Activated CD4-positive, alpha-beta T cell treated with anti-CD3 and anti-CD28 coated beads, Interleukin-2, amount 50 U/mL, for 48 hours (primary cell): ENCODE results near the gene SCN3B.

ENCODE experiments used
- DNase-seq, 2 experiments: peaks; one replicate each; pipeline ENCODE4 v3.0.0-alpha.2; 2020

Gene SCN3B

GRCh38 chr11:123654566-123655081 lies at the start of gene SCN3B:
SCN3B (minus strand) TSS chr11:123654624; CDS start chr11:123653801, 823 bp downstream.
- DNase-seq = peak; percentile 37 to 51

- no peak for DNase-seq
Observed at GRCh38 chr11:123702696-123703095, 48.3 kb upstream of the SCN3B start.

GRCh38 chr11:123702139-123702538 lies 47.7 kb upstream of the SCN3B start:
- no peak for DNase-seq

- DNase-seq = no peak
Observed at GRCh38 chr11:123700772-123701171, 46.3 kb upstream of the SCN3B start.

- DNase-seq = no peak
Observed at GRCh38 chr11:123698546-123699127, 44.2 kb upstream of the SCN3B start.

DNA sequence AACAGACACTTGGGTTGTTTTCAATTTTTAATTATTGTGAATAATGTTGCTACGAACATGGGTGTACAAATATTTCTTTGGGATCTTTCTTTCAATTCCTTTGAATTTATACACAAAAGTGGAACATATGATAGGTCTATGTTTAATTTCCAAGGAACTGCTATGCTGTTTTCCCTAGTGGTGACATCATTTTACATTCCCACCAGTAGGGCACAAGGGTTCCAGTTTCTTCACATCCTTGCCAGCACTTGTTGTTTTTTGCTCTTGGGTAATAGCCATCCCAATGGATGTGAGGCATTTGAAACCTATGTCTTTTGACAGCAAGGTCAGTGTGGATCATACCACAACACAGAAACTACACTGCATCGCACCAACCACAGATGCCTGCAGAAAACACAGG lies 41.8 kb upstream of the SCN3B start:
- DNase-seq = no peak

DNA sequence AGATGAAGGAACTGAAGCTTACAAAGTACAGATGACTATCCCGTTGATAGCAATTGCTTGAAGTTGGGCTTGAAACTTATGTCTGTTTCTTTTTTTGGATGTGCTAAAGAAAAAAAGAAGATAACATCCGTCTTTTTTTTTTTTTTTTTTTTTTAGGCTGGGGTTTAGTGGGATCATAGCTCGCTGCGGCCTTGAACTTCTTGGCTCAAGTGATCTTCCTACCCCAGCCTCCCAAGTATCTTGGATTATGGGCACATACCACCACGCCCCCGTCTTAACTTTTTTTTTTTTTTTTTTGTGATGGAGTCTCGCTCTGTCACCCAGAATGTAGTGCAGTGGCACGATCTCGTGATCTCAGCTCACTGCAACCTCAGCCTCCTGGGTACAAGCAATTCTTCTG lies 40.8 kb upstream of the SCN3B start:
- no peak for DNase-seq

DNA sequence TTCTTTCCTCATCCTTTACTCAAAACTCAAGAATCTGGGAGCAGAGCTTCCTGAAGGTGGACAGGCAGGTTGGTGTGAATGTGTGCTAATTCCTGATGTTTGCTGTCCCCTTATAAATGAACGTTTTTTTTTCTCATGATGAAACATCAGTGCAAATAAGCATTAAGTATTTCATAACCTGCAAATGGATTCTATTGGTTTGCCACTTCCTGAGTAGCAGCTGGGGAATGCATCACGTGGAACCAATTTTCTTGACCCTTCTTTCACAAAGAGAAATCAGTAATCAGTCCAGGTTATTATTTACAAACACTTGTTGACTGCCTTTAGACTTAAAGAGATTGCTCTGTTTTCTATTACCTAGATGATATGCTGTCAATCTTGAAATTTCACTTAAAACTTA lies 40.1 kb upstream of the SCN3B start:
- no peak for DNase-seq

DNA sequence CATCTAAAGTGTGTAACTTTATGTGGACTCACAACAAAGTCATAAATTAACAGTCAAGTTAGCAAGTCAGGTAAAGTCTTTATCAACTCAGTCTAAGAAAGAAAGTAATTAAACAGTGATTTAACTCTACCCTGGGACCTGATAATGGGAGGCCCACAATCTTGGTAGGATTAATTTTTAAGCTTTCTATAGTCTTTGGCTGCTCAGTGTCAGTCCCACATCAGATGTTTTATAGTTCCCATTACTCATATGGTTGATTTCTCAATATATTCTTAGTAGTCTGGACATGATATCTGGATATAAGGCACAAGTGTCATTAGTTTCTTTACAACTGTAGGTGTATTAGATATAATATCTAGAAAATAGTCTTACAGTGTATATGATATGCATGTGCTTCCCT lies 38.5 kb upstream of the SCN3B start:
- DNase-seq = no peak

- peak; percentile 4 to 30 for DNase-seq
Observed at GRCh38 chr11:123690485-123690884, 36.1 kb upstream of the SCN3B start.

DNA sequence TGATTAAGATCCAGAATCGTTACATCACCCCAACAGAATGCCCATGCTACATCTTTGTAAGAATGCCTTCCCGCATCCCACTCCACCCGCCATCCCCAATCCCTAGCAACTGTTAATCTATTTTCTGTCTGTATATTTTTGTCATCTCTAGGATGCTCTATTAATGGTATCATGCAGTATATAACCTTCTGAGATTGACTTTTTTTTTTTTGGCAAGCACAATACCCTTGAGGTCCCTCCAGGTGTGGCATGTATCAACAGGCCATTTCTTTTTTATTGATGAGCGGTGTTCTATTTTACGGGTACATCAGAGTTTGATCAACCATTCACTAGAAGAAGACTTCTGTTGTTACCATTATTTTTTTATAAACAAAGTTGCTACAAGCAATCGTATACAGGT lies 30.2 kb upstream of the SCN3B start:
- no peak for DNase-seq

DNA sequence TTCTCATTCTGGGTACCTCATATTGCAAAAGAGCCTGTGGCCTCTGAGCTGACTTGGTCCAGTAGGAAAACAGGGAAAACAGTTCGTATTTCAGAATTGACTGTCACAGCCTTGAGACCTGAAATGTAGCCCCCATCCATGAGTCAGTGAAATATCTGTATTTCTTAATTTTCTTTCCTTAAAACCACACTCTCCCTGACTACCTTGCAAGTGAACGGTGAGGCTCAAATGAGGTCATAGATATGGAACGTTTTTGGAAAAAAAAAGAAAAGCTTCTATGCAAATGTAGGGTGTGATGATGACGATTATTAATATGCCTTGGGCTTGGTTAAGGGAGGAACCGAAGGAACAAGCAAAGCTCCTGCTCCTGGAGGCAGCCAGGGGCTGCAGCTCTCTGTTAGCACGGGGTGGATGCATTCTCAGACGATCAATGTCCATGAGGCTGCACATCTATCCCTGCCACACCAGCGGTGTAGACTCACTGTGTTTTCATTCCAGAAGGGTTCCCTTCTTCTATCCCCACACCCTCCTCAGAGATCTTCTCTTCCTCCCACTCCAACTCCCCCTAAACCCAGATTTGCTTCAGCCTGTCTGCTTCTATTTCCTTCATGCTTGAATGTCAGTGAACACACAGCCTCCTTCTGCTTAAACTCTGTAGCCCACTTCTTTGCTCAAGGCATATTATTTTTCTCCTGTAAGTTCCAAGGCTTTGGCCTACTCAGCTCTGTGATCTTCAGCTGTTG lies 29.2 kb upstream of the SCN3B start:
- no peak for DNase-seq

- DNase-seq = no peak
Observed at GRCh38 chr11:123682696-123683410, 28.4 kb upstream of the SCN3B start.

DNA sequence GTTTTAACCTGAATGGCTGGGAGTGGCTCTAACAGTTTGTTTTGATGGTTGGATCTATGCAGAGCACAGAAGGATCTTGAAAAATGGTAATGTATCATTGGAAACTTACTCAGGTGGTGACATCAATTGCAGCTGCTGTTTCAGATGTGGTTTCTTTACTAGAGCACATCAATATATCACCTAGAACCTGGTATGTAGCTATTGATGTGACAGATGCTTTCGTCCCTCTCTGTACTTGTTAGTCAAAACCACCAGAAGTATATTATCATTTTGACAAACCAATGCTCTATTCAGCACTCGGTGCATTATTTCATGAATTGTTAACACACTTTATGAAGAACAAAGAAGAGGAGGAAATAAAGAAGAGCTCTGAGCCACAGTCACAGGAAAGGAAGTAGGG lies 26.6 kb upstream of the SCN3B start:
- no peak for DNase-seq

GRCh38 chr11:123678246-123678645 lies 23.8 kb upstream of the SCN3B start:
- DNase-seq = no peak

DNA sequence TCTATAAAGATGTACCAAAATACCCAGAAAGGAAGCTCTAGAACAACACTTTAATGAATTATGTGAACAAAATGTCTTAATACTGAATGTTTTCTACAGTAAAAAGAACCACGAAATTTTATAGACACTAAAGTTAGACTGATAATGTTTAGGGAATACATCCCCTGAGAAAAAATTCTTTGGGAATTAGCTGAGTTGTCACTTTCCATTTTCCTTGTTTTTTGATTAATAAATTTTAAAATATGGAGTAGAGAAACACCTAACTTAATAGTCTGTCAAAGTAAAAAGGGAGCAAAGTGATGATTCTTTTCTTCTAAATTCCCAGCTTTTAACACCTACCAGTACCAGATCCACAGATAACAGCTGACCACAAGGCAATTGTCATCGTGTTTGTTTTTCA lies 23.1 kb upstream of the SCN3B start:
- no peak for DNase-seq

DNA sequence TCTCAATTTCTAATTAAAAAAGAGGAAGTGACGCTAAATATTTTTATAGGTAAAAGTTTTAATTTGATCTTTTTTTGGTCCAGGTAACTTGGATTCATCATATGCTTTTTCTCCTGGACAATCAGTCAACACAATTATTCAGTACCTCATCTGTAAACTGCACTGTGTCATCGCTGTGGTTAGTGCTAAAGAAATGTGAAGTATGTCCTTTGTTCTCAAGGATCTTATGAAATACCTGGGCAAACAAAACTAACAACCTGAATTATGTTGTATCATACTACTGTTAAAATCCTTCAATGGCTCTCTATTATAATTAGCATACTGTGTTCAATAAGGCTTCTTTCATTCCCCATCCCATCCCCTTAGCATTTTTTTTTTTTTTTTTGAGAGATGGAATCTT lies 19.9 kb upstream of the SCN3B start:
- DNase-seq = no peak

GRCh38 chr11:123672568-123672967 lies 18.1 kb upstream of the SCN3B start:
- no peak for DNase-seq

GRCh38 chr11:123671534-123671933 lies 17.1 kb upstream of the SCN3B start:
- no peak for DNase-seq

GRCh38 chr11:123670081-123670480 lies 15.7 kb upstream of the SCN3B start:
- DNase-seq = no peak

- DNase-seq = no peak
Observed at GRCh38 chr11:123665306-123665705, 10.9 kb upstream of the SCN3B start.

DNA sequence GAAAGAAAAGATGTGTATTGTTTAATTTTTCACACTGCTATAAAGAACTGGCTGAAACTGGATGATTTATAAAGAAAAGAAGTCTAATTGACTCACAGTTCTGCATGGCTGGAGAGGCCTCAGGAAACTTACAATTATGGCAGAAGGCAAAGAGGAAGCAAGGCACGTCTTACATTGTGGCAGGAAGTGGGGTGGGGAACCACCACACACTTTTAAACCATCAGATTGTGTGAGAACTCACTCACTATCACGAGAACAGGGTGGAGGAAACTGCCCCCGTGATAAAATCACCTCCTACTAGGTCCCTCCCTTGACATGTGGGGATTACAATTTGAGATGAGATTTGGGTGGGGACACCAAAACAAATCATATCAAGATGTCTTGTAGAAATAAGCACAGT lies 5.5 kb upstream of the SCN3B start:
- DNase-seq = peak in 1 of 2 experiments; percentile 5

DNA sequence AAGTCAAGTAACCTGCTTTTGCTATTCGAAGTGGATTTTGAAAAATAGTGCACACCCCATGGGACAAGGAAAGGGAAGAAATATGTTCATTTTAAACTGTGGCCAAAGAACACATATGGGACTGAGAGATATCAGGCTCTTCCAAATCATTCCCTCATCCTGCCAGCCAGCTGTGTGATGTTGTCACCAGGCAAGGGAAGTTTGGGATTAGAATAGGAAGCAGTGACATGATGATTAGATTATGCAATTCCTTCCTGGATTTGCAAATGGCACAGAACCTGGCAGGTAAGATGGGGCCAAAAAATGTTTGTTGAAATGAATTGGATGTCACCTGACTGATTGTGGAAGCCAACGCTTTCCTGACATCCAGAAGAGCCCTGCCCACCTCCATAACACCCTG lies 4.9 kb upstream of the SCN3B start:
- DNase-seq = no peak
